Effector memory CD4-positive, alpha-beta T cell (primary cell): ENCODE measurements around the gene KCNT2.

Experiments
- DNase-seq, 3 donors: peaks; one replicate each; pipeline ENCODE4 v3.0.0-alpha.2; 2020
- H3K27ac ChIP-seq: 2 replicates; pipeline ENCODE4 v1.7.0; 2013; ENCODE audit warnings: mild to moderate bottlenecking, low read length, moderate library complexity; ENCODE audit not compliant: insufficient read depth, poor library complexity, severe bottlenecking
- H3K27me3 ChIP-seq: replicated peaks from 2 replicates; pipeline ENCODE4 v1.7.0; 2013; ENCODE audit warnings: mild to moderate bottlenecking, low read length; ENCODE audit not compliant: insufficient read depth, control insufficient read depth, poor library complexity, severe bottlenecking
- H3K36me3 ChIP-seq: 2 replicates; pipeline ENCODE4 v1.7.0; 2013; ENCODE audit warnings: mild to moderate bottlenecking, low read length, moderate library complexity; ENCODE audit not compliant: control insufficient read depth, insufficient read depth
- H3K4me1 ChIP-seq: 2 replicates; pipeline ENCODE4 v1.7.0; 2013; ENCODE audit warnings: low read length, mild to moderate bottlenecking; ENCODE audit not compliant: control insufficient read depth, insufficient read depth, poor library complexity, severe bottlenecking
- H3K4me3 ChIP-seq: 2 replicates; pipeline ENCODE4 v1.7.0; 2013; ENCODE audit warnings: low read length, low read depth, mild to moderate bottlenecking; ENCODE audit not compliant: insufficient read depth, poor library complexity, severe bottlenecking
- H3K9me3 ChIP-seq: 2 replicates; pipeline ENCODE4 v1.7.0; 2013; ENCODE audit warnings: mild to moderate bottlenecking, low read length, moderate library complexity; ENCODE audit not compliant: control insufficient read depth

KCNT2 gene

DNA sequence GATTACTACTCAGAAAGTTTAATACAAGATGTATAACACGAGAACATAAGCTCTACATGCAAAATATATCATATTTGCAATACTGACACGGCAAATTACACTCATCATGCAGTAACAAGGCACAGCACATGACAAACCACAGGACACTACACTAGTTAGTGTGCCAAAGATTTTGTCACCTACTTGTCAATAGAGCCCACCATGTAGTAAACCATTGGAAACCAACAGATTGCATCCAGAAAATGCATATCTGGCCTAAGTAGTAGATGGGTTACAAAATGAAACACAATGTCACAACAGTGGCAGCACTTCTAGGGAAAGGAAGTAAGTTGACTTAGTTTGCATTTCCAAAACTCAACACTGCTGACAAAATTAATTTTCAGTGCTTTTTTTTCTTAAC is 288.9 kb downstream of the KCNT2 start:
- H3K9me3 ChIP-seq, result no peaks in the 10 kb centered on the region
- no peaks in the 10 kb centered on the region for H3K27me3 ChIP-seq
- no peaks in the 10 kb centered on the region for H3K36me3 ChIP-seq
- H3K27ac ChIP-seq, result no peak overlapping the region
- H3K4me1 ChIP-seq, result no peaks in the 10 kb centered on the region
- no peak overlapping the region for H3K4me3 ChIP-seq
- no peak for DNase-seq

DNA sequence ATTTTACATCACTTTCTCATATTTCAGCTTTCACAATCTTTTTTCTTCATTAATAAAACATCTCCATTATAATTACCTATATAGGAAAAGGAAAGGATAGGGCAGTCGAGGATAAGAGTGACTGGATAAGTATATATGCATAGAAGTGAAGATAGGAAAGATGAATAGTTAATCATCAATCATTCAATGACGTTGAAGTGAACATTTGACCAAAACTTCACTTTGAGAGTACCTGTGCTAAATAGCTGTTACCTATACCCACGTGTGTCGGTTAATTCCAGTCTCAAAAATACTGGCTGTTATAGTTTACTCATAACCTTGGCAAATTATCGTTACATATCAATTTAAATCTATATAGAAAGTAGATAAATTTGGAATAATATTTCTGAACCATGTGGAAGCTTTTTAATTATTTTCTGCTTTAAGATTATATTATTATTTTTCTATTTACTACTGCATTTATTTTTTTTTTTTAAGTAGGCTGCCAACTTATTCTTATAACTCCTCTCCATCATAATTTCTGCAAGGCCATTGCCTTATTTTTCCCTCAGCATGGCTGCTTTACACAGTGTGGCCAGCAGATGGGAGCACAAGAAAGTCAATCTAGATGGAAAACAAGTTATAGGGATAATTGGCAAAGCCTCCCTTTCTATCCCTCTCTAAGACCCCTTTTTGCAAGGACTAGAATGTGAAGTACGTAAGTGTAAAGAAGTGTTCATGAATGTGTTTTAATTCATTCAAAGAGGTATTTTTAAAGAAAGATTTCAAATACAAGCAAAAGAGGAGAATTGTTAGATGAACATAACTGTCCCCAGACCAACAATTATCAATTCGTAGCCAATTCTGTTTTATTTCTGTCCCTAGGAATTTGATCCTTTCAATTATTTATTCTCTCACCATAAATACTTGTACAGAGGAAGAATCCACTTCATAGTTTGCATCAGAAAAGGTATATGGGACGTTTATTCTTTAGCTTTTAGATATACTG is 290.4 kb downstream of the KCNT2 start:
- no peaks in the 10 kb centered on the region for H3K4me1 ChIP-seq
- no peak for DNase-seq

DNA sequence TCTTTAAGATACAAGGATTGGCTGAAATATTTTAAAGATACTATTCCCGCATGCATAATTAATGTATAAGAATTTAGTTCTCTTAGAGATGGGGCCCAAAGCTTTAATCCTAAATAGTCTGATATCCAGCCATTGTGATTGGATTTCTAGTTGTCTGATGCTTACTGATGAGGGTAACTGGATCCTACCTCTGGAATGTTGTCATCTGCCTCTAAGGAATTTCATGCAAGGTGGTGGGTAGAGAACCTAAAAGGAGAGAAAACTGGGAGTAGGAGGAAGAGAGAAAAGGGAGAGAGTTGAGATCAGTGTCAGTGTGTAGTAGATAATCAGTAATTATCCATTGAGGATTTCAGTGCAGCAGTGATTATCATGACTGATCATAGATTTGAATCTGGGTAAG is 295.5 kb downstream of the KCNT2 start:
- Histone ChIP-seq H3K27me3 (no peaks in the 10 kb centered on the region), H3K4me3 (no peak overlapping the region), H3K9me3 (no peaks in the 10 kb centered on the region), H3K27ac (no peak overlapping the region), H3K36me3 (no peaks in the 10 kb centered on the region), H3K4me1 (no peaks in the 10 kb centered on the region)
- no peak for DNase-seq

More for the DNA sequence above, 290.4 kb downstream of the KCNT2 start:
- Histone ChIP-seq H3K4me3 (no peak overlapping the region), H3K27ac (no peak overlapping the region), H3K9me3 (no peaks in the 10 kb centered on the region), H3K36me3 (no peaks in the 10 kb centered on the region), H3K27me3 (no peaks in the 10 kb centered on the region)

DNA sequence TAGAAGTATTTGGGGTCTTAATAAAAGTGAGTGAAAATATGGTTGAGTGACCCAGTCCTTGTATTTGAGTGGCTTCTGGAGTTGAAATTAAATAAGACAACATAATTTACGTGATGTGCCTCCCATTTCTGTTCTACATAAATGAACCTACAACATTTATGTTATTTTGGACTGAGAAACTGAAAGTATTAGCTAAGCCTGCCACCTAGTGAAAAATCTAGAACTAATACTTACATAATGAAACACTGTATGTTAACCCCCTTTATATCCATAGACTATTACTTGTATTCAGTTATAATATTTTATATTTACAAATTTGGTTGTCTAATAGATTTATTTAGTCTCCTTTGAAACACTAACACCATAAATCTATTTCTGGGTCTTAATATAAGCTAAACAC is 298.9 kb downstream of the KCNT2 start:
- no peak for DNase-seq
- Histone ChIP-seq H3K36me3 (no peaks in the 10 kb centered on the region), H3K27me3 (no peaks in the 10 kb centered on the region), H3K4me1 (no peaks in the 10 kb centered on the region), H3K4me3 (no peak overlapping the region), H3K27ac (no peak overlapping the region), H3K9me3 (no peaks in the 10 kb centered on the region)

DNA sequence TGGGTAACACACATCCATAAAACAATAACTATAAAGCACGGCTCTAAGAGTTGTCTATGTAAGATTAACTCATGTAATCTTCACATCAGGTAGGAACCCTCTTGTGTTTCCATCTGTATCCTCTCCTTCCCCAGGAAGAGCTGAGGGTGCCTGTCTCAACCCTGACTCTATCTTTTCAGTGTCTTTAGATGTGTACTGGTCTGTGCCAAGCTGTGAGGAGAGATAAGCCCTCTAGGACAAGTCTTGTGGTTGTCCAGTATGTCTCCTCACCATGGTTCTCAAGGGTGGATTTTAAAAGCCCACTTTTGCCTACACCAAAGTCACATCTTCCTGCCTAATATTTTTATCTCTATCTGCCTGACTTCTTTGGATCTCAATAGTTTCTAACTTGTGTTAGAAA is 300.1 kb downstream of the KCNT2 start:
- no peaks in the 10 kb centered on the region for H3K9me3 ChIP-seq
- H3K27ac ChIP-seq, result no peak overlapping the region
- DNase-seq, result no peak
- H3K4me1 ChIP-seq, result no peaks in the 10 kb centered on the region
- H3K27me3 ChIP-seq, result no peaks in the 10 kb centered on the region
- no peaks in the 10 kb centered on the region for H3K36me3 ChIP-seq
- no peak overlapping the region for H3K4me3 ChIP-seq

DNA sequence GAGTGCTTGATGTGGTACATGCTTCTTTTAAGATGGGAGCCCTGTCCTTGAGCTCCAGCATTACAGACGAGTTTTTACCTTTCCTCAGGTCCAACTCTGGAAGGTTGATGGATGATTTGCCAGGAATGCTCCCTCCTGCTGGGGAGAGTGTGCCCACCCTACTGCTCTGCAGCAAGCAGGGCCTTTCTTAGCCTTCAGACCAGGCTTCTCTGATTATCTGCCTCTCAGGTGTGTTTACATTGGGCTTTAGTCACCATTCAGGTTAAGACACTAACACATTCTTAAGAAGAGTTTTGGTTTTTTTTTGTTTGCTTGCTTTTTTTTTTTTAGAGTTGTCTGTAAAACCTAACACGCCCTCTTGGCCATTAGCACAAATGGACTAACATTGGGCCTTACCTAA is 301.8 kb downstream of the KCNT2 start:
- H3K36me3 ChIP-seq, result no peaks in the 10 kb centered on the region
- H3K27me3 ChIP-seq, result no peaks in the 10 kb centered on the region
- no peak overlapping the region for H3K27ac ChIP-seq
- H3K9me3 ChIP-seq, result no peaks in the 10 kb centered on the region
- no peak for DNase-seq
- H3K4me3 ChIP-seq, result no peak overlapping the region
- no peaks in the 10 kb centered on the region for H3K4me1 ChIP-seq

DNA sequence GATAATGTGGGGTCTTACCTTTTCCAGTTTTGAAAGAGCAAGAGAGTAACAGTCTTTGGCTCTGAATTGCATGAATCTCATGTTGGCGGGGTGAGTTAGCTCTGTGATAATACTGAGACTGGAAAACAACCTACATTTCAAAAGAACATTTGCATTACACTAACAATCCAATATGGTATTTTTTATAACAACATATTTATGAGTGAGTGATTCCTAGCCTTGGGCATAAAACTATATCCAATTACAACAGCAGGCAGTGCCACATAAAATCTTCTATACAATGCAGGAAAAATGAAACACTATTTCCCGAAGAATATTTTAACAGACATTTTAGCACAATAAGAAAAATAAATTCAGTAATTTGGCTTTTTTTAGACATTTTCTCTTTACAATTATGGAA is 303.0 kb downstream of the KCNT2 start:
- no peaks in the 10 kb centered on the region for H3K36me3 ChIP-seq
- H3K27ac ChIP-seq, result no peak overlapping the region
- no peak for DNase-seq
- no peaks in the 10 kb centered on the region for H3K27me3 ChIP-seq
- no peaks in the 10 kb centered on the region for H3K4me1 ChIP-seq
- H3K9me3 ChIP-seq, result no peaks in the 10 kb centered on the region
- no peak overlapping the region for H3K4me3 ChIP-seq

DNA sequence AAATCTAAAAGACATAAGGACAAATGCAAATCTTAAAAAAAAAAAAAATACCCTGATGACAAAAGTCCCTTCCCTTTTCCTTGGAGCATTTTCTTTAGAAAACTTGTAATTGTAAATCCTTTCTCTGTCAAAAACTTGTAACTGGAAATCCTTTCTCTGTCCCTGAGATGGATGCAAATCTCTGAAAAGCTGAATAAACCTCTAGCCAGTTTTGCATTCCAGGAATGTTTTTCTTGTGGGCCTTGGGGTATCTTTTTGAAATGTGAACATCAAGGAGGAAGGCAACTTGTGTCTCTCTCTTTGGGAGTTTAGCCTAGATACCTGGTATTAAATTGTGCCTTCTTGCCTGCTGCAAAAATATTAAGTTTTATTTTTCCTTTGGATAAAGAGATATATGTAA is 305.3 kb downstream of the KCNT2 start:
- Histone ChIP-seq H3K4me1 (no peaks in the 10 kb centered on the region), H3K27ac (no peak overlapping the region), H3K36me3 (no peaks in the 10 kb centered on the region), H3K9me3 (no peaks in the 10 kb centered on the region), H3K4me3 (no peak overlapping the region), H3K27me3 (no peaks in the 10 kb centered on the region)
- no peak for DNase-seq

DNA sequence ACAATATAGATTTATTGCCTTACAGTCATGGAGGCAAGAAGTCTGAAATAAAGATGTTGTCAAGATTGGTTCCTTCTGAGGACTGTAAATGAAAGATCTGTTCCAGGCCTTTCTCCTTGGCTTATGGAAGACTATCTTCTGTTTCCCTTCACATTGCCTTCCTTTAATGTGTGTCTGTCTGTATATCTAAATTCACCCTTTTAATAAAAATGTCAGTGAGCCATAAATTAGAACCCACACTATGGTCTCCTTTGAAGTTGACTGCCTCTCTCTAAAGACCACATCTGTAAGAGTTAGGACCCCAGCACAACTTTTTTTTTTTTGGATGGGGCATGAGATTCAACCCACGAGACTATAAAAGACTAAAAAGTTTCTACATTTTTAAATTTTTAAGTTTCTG is 305.8 kb downstream of the KCNT2 start:
- Histone ChIP-seq H3K36me3 (no peaks in the 10 kb centered on the region), H3K27me3 (no peaks in the 10 kb centered on the region), H3K9me3 (no peaks in the 10 kb centered on the region), H3K4me1 (no peaks in the 10 kb centered on the region), H3K27ac (no peak overlapping the region), H3K4me3 (no peak overlapping the region)
- no peak for DNase-seq

DNA sequence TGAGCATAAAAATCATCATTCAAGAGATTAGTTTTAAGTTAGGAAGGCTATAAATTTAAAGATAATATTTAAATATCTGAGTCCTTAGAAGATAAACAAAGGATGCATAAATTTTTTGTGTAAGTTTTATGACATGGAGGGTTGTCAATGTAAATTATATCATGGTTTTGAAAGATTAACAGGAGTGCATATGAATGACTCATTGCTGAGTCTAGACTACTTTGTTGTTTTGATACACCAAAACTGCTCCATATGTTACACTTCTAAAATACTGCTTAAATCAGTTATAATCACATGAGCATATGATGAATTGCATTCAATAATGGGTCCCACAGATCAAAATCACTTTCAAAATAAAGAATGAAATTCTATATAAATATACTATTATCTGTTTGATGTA is 312.5 kb downstream of the KCNT2 start:
- DNase-seq, result no peak
- no peaks in the 10 kb centered on the region for H3K27me3 ChIP-seq

More for the DNA sequence above, 312.5 kb downstream of the KCNT2 start:
- no peaks in the 10 kb centered on the region for H3K36me3 ChIP-seq
- no peaks in the 10 kb centered on the region for H3K4me1 ChIP-seq
- H3K4me3 ChIP-seq, result no peak overlapping the region
- no peak overlapping the region for H3K27ac ChIP-seq
- no peaks in the 10 kb centered on the region for H3K9me3 ChIP-seq
